HCEC 1CT (cell line): ENCODE measurements around the gene KRT86.
"Not testable (repeated sequence)": the region's sequence is repeated elsewhere in the genome, so short reads cannot be mapped to it uniquely, and the experiment has no call there.

Experiments
- DNase-seq: peaks from one replicate; pipeline ENCODE4 v3.0.0-alpha.2; 2017

The KRT86 gene

DNA sequence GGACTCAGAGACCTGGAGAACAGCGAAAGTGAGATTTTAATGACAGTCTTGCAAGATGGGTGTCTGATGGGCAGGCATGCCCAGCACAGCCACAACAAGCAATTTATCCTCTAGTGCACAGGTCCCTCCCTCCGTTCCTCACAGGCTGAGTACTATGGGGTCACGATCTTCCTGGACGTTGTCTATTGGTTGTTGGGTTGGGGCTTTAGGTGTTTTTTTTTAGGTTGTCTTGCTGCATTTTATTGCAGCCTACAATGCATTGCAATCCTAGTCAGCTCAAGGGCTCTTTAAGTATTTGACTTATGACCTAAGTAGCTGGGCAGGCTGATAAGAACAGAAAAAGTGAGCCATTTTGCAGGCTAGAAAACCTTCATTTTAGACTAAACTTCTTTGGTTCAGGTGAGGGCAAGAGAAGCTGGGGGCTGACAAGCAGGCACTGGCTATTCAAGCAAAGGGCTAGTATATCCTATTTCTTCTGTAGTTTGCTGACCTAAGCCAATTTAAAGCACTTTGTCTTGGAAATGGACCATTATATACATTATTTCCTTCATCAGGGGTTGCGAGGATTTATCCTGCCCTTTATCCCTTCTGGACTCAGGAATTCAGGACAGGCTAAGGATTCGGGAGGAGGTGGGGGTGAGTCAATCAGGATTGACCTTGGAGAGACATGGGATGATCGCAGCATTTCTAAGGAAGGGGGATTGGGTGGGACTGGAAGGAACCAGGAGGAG, 35.4 kb upstream of the KRT86 start:
- no peak for DNase-seq

DNA sequence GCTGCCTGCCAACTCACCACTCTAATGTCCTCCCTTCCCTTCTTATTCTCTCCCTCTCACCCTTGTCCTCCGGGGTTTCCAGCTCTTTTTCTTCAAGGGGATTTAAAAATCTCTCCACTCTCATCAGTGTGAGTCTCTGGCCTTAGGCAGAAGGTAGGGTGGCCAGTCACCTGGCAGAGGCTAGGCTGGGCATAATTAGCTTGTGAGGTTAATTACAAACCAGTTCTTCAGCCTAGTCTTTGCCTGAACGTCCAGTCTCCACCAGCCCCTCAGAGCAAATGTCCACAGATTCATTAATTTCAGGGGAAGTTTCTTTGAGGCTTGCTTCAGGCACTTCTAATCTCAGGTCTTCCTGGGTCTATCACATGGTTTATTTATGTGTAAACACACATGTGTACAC, 34.7 kb upstream of the KRT86 start:
- DNase-seq = no peak

DNA sequence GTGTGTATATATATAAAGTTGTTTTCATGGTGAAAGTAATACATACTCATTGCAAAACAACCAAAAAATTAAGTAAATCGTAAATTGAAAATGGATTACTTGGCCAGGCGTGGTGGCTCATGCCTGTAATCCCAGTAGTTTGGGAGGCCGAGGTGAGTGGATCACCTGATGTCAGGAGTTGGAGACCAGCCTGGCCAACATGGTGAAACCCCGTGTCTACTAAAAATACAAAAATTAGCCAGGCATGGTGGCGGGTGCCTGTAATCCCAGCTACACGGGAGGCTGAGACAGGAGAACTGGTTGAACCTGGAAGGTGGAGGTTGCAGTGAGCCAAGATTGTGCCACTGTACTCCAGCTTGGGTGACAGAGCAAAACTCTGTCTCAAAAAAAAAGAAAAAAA, 34.2 kb upstream of the KRT86 start:
- DNase-seq = not testable (repeated sequence)

DNA sequence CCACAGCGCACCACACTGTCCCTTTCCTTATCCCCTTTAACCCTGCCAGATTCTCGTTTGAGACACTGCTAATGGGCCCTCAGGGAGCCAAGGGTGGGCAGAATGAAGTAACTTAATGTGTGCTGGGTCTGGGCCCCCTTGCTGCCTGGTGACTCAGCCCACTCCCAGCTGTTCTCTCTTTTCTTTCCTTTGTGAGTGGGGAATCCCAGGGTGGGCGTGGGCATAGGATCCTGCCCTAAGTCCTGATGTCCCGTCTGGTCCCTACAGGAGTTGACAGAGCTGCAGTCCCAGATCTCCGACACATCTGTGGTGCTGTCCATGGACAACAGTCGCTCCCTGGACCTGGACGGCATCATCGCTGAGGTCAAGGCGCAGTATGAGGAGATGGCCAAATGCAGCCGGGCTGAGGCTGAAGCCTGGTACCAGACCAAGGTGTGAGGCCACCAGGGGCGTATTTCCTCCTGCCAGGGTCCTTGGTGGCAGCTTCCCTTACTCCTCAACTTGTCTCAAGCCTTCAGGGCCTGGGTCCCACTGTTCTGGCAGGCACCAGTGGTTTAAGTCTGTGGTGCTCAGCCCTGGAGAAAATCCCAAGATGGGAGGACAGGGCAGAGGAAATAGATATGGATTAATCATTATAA, 33.1 kb upstream of the KRT86 start:
- no peak for DNase-seq

DNA sequence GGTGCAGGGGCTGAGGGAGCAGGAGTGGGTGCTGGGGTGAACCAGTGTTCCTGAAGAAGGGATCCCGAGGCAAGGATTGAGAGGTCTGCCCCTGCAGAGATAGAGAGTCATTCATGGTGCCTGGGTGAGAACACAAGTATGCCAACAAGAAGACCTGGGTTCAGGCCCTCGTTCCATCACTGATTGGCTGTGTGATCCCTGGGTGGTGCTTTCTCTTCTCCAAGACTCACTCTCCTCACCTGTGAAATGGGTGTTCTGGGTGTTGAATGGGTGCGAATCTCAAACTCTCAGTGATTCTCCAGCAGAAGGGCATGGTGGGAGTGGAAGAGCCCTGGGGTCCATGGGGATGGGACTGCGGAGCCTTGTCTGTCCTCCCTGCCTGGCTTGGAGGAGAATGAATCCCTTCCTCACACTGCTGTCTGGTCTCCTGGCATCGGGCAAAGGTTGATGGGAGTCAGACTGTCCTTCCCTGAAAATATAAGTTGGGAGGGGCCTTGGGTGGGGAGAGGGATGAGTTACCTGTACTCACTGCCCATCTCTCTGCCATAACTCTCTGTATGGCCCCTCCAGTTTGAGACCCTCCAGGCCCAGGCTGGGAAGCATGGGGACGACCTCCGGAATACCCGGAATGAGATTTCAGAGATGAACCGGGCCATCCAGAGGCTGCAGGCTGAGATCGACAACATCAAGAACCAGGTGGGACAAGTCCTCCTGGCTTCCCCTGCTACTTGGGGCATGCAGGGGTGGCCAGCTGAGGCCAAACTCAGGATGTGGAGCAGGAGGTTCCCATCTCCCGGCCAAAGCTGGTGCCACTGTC, 31.8 kb upstream of the KRT86 start:
- DNase-seq = no peak

DNA sequence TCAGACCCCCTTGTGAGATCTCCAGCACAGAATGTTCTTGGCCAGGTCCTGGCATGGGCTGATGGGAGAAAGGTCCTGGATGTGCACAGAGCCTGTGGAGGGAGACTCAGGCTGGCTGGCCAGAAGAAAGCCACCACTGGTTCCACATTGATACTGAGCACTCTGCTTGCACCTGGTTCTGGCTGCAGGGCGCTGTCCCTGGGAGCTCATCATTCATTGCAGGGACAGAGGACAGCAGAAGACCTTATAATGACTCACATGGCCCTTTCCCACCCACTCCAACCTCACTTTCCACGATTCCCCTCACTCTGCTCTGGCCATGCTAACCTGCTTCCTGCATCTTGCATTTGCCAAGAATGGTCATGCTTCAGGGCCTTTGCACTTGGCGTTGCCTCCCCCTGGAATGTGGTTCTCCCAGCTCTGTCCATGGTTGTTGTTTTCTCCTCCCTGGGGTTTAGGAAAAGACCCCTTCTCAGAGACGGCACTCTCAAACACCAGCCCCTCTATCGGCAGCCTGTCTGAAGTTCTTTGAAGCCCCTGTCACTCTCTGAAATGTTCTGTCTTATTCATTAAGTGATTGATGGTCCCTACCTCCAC, 31.1 kb upstream of the KRT86 start:
- no peak for DNase-seq

DNA sequence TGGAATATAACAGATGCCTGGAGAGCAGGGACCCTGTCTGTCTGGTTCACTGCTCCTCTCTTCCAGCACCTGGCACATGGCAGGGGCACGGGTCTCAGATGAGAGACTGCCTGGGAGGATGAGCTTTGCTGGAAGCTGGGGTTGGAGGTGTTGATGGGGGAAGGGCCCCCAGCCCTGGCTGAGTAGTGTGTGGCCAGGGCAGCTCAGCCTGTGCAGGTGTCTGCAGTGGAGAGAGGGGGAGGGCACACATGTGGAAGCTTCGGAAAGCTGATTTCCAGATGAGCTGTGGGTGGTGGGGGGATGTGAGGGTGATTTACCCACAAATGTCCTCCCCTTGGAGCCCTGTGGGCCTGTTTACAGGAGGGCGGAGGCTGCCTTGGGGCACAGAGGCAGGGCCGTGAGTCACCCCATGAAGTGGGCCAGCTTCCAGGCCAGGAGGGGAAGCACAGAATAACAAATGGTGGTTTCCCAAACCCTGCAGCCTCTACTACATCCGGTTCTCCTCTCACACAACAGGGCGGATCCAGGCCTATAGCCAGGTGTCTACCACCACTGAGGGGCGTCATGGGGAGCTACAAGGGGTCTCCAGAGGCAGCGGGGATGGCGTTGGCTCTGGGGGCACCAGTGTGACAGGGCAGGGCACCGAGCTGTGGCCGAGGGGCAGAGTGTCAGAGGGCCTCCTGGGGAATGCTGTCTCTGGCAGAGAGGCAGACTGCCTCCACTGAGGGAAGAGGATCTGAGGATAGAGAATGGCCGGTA, 30.4 kb upstream of the KRT86 start:
- DNase-seq = peak; percentile 88

DNA sequence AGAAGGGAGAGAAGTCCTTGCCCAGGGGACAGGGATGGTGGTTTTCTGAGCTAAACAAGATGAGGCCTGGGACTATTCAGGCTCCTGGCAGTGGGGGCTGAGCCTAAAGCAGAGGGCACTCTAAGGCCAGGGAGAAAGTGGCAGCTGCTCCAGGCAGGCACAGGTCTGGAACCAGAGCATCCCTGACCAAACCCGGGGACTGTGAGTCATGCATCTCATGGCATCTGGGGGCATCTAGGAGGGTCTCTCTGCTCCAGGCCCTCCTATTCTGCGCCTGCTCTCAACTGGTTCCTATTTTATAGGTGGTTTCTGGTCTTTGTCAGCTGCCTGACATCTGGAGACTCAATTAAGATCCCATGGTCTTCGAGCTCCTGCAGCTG, 29.8 kb upstream of the KRT86 start:
- no peak for DNase-seq

DNA sequence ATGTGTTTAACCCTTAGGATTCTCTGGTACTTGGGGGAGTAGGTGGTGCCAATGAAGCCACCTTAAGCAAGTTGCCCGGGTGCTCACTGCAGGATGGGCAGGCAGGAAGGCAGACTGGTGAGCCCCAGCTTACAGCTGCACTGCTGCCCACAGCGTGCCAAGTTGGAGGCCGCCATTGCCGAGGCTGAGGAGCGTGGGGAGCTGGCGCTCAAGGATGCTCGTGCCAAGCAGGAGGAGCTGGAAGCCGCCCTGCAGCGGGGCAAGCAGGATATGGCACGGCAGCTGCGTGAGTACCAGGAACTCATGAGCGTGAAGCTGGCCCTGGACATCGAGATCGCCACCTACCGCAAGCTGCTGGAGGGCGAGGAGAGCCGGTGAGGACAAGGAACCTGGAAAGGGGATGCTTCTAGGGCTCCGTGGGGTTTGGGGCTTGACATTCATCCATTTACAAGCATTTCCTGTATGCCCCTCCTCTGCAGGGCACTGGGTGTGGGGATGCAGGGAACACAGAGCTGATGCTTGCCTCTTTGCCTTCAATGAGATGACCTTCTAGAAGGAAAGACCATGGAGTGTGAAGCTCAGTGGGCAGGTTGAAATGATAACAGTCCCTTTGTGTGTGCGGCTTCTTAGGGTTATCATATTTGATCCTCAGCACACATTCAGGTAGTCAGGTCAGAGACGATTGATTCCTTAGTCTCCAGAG, 29.0 kb upstream of the KRT86 start:
- no peak for DNase-seq

DNA sequence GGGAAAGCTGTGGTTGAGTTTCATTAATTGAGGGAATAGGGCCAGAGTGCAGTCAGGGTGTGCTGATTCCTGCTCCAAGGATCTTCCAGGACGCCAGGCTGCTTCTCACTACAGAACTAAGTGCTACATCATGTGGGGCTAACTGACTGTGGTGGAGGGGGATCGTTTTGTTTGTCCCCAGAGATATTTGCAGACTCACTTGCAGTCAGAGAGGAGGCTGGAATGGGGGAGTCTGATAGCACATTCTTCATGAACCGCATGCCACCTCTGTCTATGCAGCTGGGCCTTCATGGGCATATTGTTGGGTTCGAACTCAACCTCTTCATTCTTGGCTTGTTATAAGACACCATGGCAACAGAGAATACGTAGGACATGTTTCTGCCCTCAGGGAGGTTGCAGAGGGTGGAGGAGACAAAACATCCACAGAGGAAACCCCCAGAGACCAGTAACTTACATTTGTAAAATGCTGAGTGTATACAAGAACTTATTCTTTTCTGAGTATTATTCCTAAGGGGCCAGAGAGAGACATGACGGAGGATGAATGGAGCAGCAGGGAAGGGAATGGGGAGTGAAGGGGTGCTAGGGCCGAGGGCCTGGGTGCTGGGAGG, 28.4 kb upstream of the KRT86 start:
- no peak for DNase-seq

DNA sequence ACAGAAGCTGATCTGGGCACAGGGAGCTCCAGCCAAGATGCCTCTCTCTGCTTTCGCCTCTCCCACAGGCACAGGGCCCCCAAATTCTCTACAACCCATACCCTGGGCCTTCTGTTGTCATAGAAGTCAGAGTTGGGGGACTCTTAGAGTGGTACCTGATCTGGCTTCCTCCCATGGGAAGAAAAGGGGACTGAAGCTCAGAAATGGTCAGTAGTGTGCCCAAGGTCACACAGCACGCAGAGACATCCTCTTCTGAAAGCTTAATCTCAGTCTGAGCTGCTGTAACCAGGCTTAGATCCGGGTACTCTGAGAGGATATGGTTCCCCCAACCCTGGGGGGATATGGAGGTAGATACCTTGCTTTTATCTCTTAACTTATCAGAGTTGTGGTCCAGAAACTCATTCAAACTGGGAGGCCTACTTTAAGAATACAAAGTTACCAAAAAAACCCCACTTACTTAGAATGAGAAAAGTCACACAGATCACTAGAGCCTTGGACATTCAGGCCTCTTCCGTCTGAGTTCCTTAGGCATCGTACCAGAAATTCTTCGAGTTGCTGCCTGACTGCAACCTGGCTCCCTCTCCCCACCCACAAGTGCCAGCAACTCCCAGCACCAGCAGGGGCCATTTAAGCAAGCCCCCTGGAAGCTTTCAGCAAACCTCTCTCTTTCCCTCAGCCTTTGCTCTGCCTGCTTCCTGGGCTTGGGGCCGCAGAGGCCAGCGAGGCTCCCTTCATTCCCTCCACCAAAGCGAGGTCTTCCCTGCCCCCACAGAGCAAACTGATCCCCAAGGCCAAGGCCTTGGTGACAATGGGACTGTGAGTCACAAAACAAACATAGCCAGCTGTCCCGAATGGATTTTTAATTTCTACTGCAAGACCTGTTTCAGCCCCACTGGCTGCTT, 27.5 kb upstream of the KRT86 start:
- no peak for DNase-seq

DNA sequence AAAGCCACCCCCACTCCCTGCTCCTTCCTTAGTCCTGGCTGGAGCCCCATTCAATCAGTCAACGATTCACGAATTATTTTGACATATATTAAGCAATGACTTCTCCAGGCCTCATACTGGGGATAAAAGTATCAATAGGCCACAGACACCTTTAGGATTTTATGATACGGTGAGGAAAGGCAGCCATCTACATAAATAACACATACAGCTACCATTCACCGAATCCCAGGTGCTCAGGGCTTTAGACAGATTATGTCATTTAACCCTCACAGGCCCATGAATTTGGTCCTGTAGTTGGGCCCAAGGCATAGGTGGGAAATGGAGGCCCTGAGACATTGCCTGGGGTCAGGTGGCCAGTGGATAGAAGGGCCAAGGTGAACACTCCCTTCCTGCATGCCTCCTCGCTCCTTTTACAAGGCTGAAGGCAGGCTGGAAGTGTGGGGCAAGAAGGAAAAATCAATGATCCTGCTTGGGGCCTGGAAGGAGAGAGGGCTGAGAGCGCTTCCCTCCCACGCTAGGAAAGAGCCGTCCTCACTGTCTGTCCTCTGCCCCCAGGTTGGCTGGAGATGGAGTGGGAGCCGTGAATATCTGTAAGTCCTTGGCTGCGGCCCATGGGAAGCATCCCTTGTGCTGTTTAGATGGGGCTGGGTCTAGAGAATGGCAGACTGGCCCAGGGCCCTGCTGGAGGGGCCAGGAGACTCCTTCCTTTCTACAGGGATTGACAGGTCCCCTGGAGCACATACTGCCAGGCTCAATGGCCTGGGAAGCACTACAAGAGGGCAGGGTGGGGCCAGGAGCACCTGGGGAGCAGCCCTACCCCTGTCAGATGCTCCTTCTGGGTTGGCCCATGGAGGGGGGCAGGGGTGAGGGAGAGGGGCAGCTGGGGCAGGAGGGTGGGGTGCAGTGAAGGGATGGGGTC, 26.6 kb upstream of the KRT86 start:
- DNase-seq = no peak

DNA sequence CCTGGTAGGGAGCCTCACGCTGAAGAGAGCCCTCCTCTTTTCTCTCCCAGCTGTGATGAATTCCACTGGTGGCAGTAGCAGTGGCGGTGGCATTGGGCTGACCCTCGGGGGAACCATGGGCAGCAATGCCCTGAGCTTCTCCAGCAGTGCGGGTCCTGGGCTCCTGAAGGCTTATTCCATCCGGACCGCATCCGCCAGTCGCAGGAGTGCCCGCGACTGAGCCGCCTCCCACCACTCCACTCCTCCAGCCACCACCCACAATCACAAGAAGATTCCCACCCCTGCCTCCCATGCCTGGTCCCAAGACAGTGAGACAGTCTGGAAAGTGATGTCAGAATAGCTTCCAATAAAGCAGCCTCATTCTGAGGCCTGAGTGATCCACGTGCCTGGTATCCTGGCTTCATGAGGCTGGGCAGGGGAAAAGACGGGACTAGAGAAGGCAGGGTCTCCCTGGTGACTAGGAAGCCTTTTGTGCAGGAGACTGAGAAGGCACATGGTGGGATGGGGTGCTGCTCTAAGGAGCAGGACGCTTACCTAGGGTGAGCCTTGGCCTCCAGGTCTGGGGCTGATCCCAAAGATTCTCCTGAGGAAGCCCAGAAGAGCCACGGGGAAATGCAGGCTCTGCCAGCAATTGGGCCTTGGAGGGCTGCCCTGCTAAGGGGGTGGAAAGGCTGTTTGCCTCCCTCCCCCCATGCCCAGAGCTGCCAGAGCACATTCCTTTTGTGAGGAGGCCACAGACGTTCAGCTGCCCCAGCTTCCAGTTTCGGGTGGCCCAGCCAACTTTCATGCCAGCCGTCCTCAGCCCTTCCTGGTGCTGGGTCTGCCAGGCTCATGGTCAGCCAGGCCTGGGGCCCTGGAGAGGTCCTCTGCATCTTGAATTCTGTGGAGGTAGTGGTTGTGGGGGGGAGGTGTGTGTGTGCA, 25.6 kb upstream of the KRT86 start:
- no peak for DNase-seq

DNA sequence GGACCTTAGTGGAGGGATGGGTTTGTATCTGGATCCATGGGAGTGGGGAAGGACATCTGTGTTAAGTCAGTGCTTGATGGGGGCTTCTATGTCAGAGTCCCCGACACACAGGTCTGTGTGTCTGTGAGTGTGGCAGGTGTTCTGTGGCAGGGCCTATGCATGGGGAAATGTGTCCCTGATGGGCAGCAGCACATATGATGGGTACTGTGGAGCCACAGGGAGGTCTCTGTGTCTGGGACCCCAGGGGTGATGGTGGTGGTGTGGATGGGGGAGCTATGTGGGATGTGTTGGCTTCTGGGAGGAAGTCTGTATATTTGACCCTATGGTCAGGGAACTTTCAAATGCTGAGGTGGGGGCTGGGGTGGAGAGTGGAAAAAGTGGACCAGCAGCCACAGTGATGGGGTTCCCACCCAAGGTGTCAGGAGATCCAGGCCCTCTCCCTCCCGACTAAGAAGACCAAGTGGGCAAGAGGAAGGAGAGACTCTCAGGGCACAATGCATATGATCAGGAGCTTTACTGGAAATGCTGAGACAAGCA, 24.9 kb upstream of the KRT86 start:
- DNase-seq = no peak

DNA sequence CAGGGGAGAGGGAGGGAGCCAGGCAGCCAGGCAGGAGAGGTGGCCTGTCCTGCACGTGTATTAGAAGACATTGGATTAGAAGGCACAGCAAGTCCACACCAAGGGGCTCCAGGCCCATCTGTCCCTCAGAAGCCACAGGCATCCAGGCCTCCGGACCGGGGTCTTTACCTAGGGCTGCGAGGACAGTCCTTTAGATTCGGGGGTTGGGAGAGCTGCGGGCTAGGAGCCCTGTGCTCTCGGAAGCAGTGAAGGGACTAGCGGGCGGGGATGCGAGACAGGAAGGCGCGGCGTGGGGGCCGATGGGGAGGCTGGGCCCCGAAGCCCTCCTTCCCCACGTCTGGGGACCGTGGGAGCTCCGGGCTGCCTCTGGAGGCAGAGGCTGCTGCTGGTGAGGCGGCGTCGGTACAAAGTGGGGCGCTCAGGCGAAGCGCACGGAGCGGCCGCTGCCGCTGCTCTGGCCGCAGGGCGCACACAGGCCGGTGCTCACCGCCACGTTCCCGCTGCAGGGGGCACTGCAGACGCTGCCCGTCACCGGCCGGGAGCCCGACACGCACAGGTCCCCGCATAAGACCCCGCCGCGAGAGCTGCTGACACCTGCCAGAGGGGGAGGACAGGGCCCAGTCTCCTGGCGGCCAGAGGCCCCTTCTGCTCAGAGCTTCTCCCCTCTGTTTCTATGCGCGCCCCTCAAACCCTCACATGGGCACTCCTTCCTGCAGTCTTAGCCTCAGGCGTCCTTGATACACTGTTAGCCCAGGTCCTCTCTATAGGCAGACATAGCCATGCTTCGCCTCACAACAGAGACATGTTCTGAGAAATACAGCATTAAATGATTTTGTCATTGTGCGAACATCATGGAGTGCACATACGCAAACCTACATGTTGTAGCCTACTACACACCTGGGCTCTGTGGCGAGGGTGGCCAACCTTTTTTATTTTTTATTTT, 24.1 kb upstream of the KRT86 start:
- no peak for DNase-seq

DNA sequence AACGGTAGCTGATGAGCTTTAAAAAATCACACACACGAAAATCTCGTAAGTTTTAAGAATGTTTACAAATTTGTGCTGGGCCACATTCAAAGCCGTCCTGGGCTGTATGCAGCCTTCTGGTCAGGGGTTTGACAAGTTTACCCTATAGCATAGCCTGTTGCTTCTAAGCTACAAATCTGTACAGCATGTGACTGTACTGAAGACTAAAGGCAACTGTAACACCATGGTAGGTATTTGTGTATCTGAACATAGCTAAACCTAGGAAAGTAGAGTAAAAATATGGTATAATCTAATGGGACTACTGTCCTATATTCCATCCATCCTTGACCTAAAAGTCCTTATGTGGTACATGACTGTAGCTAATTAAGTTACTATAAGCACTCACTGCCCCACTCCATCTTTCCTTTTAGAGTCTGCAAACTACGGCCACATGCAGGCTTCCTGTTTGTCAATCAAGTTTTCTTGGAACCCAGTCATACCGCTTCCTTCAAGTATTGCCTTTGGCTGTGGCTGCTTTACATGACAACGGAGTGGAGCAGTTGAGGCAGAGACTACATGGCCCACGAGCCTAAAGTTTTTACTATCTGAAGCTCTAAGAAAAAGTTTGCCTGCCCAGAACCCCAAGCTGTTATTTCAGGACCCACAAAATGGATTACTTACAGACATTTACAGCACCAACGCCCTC, 22.9 kb upstream of the KRT86 start:
- DNase-seq = no peak
